Measurements from ENCODE around the gene KRTAP10-7.

DNA sequence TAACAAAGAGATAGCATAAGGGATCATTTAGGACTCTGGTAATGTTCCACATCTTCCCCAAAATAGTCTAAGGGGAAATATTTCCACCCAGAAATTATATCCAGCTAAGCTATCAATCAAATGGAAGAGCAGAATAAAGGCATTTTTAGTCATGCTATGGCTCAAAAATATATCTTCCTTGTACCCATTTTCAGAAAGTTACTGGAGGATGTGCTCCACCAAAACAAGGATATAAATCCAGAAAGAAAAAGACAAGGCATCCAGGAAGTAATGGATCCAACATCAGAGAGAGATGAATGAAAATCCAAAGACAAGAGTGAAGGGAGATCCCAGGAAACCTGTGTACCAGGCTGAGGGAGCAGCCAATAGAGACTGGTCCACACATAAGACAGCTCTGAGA is 8.8 kb downstream of the KRTAP10-7 start:
- TF ChIP-seq CTCF (IDR thresholded peaks at IDR 0.05; ENCODE audit: low read length) (no peak), EZH2phosphoT487 (IDR thresholded peaks at IDR 0.05; ENCODE audit: low read length) (no peak), EZH2 (optimal IDR thresholded peaks at IDR 0.05; ENCODE audit: low read depth, low read length) (no peak)
